ENCODE measurements around the gene PAQR3.
"Not testable (repeated sequence)": the region's sequence is repeated elsewhere in the genome, so short reads cannot be mapped to it uniquely, and the experiment has no call there.

Gene PAQR3

DNA sequence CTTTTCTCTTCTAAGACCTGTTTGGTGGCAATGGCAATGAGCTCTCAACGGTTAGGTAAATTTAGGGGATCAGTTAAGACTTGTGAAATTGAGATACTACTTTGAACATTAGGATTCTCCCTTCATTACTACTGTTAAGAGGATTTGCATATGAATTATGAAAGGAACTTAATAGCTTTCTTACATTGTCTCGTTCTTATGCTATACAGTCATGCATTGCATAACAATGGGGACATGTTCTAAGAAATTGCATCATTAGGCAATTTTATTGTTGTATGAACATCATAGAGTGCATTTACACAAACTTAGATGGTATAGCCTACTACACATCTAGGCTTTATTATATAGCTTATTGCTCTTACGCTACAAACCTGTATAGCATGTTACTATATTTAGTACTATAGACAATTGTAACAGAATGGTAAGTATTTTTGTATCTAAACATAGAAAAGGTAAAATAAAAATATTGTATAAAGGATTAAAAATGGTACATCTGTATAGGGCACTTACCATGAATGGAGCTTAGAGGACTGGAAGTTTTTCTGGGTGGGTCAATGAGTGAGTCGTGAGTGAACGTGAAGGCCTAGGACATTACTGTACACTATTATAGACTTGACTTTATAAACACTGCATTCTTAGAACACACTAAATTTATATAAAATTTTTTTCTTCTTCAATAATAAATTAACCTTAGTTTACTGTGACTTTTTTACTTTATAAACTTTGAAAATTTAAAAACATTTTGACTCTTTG, 62.5 kb downstream of the PAQR3 start:
- Histone ChIP-seq H2BK15ac (ENCODE audit: low read length) (no peak overlapping the region), H3K36me3 (replicated peaks in 1 of 2; ENCODE audit: control insufficient read depth in 2 of 2, insufficient read depth in 2 of 2, low read length in 2 of 2) (peaks cover 12 to 83% of the 10 kb centered on the region in 2 donors), H2BK120ac (ENCODE audit: low read depth, low read length) (no peak overlapping the region), H2BK12ac (ENCODE audit: low read length) (no peak overlapping the region), H3K23ac (ENCODE audit: low read depth, low read length, poor library complexity) (no peak overlapping the region), H3K9me3 (replicated peaks in 1 of 2; ENCODE audit: control insufficient read depth in 2 of 2, insufficient read depth in 1 of 2, low read depth in 1 of 2, low read length in 2 of 2) (no peaks in the 10 kb centered on the region), H2AK5ac (ENCODE audit: low read depth, low read length) (no peak overlapping the region), H3K4me1 (ENCODE audit: control insufficient read depth in 2 of 2, insufficient read depth in 1 of 2, low read depth in 1 of 2, low read length in 2 of 2) (no peaks in the 10 kb centered on the region), H4K91ac (ENCODE audit: low read depth, low read length, poor library complexity) (no peak overlapping the region), H4K8ac (ENCODE audit: low read depth, low read length) (no peak overlapping the region), H3K4ac (ENCODE audit: low read length) (no peak overlapping the region), H3K79me1 (ENCODE audit: low read depth, low read length) (no peaks in the 10 kb centered on the region), H3K18ac (ENCODE audit: low read length) (no peak overlapping the region), H3K27ac (replicated peaks; ENCODE audit: low read length) (no peak overlapping the region), H3K4me2 (ENCODE audit: insufficient read depth, low read length, poor library complexity, severe bottlenecking) (no peak overlapping the region), H2AFZ (ENCODE audit: low read length) (no peak overlapping the region), H3K4me3 (ENCODE audit: low read length in 2 of 2) (no peak overlapping the region), H3K27me3 (ENCODE audit: control insufficient read depth in 3 of 3, insufficient read depth in 3 of 3, low read depth in 1 of 3, low read length in 3 of 3) (no peaks in the 10 kb centered on the region), H2BK5ac (ENCODE audit: low read length) (no peak overlapping the region), H3K9ac (ENCODE audit: low read depth, low read length, poor library complexity) (no peak overlapping the region), H3K14ac (ENCODE audit: low read length) (no peak overlapping the region)
- DNase-seq (ENCODE audit: low spot score): no peak
- WGBS, 2 donors (ENCODE audit: extremely low coverage in 2 of 2, insufficient read length in 2 of 2, insufficient replicate concordance in 1 of 2): no CpG with 5 or more reads among the region's 5 CpGs

DNA sequence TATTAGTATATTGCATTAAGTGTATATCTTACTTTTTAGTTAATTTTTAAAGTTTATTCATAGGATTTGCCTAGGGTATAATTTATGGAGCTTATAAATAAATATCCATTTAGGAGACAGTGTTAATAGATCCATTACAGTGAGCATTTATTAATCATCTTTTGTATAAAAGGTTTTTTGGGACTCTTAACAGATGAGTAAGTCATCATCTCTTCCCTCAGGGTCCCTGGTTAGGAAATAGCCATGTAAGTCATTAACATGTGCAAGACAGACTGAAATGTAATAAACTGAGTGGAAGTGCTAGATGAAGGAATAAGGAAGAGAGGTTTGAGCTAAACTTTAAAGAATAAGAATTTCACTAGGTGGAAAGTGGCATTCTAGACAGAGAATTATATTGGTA, 69.2 kb downstream of the PAQR3 start:
- H3K18ac ChIP-seq (ENCODE audit: low read length): no peak overlapping the region
- no peaks in the 10 kb centered on the region for H3K27me3 ChIP-seq (ENCODE audit: control insufficient read depth in 3 of 3, insufficient read depth in 3 of 3, low read depth in 1 of 3, low read length in 3 of 3)
- H3K4me3 ChIP-seq (ENCODE audit: low read length in 2 of 2): no peak overlapping the region
- no peak overlapping the region for H3K9ac ChIP-seq (ENCODE audit: low read depth, low read length, poor library complexity)
- H2BK15ac ChIP-seq (ENCODE audit: low read length): no peak overlapping the region
- DNase-seq (ENCODE audit: low spot score): no peak
- H3K27ac ChIP-seq (replicated peaks; ENCODE audit: low read length): no peak overlapping the region
- H2BK5ac ChIP-seq (ENCODE audit: low read length): no peak overlapping the region
- H2BK120ac ChIP-seq (ENCODE audit: low read depth, low read length): no peak overlapping the region
- peaks cover 10 to 82% of the 10 kb centered on the region in 2 donors for H3K36me3 ChIP-seq (replicated peaks in 1 of 2; ENCODE audit: control insufficient read depth in 2 of 2, insufficient read depth in 2 of 2, low read length in 2 of 2)
- H3K23ac ChIP-seq (ENCODE audit: low read depth, low read length, poor library complexity): no peak overlapping the region
- H2AK5ac ChIP-seq (ENCODE audit: low read depth, low read length): no peak overlapping the region
- H2BK12ac ChIP-seq (ENCODE audit: low read length): no peak overlapping the region
- no peak overlapping the region for H2AFZ ChIP-seq (ENCODE audit: low read length)
- no peak overlapping the region for H4K91ac ChIP-seq (ENCODE audit: low read depth, low read length, poor library complexity)
- H3K14ac ChIP-seq (ENCODE audit: low read length): no peak overlapping the region
- no peak overlapping the region for H3K4ac ChIP-seq (ENCODE audit: low read length)
- no peaks in the 10 kb centered on the region for H3K4me1 ChIP-seq (ENCODE audit: control insufficient read depth in 2 of 2, insufficient read depth in 1 of 2, low read depth in 1 of 2, low read length in 2 of 2)
- H3K9me3 ChIP-seq (replicated peaks in 1 of 2; ENCODE audit: control insufficient read depth in 2 of 2, insufficient read depth in 1 of 2, low read depth in 1 of 2, low read length in 2 of 2): no peaks in the 10 kb centered on the region
- no peak overlapping the region for H4K8ac ChIP-seq (ENCODE audit: low read depth, low read length)
- H3K79me1 ChIP-seq (ENCODE audit: low read depth, low read length): no peaks in the 10 kb centered on the region
- H3K4me2 ChIP-seq (ENCODE audit: insufficient read depth, low read length, poor library complexity, severe bottlenecking): no peak overlapping the region

DNA sequence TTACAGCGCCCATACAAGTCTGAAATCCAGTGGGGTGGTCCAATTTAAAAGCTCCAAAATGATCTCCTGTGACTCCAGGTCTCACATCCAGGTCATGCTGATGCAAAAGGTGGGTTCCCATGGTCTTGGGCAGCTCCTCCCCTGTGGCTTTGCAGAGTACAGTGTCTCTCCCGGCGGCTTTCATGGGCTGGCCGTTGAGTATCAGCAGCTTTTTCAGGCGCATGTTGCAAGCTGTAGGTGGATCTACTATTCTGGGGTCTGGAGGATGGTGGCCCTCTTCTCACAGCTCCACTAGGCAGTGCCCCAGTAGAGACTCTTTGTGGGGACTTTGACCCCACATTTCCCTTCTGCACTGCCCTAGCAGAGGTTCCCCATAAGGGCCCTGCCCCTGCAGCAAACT, 70.5 kb downstream of the PAQR3 start:
- H2BK120ac ChIP-seq (ENCODE audit: low read depth, low read length); H4K8ac ChIP-seq (ENCODE audit: low read depth, low read length); H2BK12ac ChIP-seq (ENCODE audit: low read length); H3K4me2 ChIP-seq (ENCODE audit: insufficient read depth, low read length, poor library complexity, severe bottlenecking); H3K4me3 ChIP-seq (ENCODE audit: low read length in 2 of 2); H3K4me1 ChIP-seq (ENCODE audit: control insufficient read depth in 2 of 2, insufficient read depth in 1 of 2, low read depth in 1 of 2, low read length in 2 of 2); H3K4ac ChIP-seq (ENCODE audit: low read length); H3K14ac ChIP-seq (ENCODE audit: low read length); H3K9ac ChIP-seq (ENCODE audit: low read depth, low read length, poor library complexity); H2BK15ac ChIP-seq (ENCODE audit: low read length); H2BK5ac ChIP-seq (ENCODE audit: low read length); H3K18ac ChIP-seq (ENCODE audit: low read length); H4K91ac ChIP-seq (ENCODE audit: low read depth, low read length, poor library complexity); DNase-seq (ENCODE audit: low spot score); H3K23ac ChIP-seq (ENCODE audit: low read depth, low read length, poor library complexity); H3K79me1 ChIP-seq (ENCODE audit: low read depth, low read length); H2AFZ ChIP-seq (ENCODE audit: low read length); H3K27me3 ChIP-seq (ENCODE audit: control insufficient read depth in 3 of 3, insufficient read depth in 3 of 3, low read depth in 1 of 3, low read length in 3 of 3); H3K27ac ChIP-seq (replicated peaks; ENCODE audit: low read length); H3K9me3 ChIP-seq (replicated peaks in 1 of 2; ENCODE audit: control insufficient read depth in 2 of 2, insufficient read depth in 1 of 2, low read depth in 1 of 2, low read length in 2 of 2); H2AK5ac ChIP-seq (ENCODE audit: low read depth, low read length): not testable (repeated sequence)
- H3K36me3 ChIP-seq (replicated peaks in 1 of 2; ENCODE audit: control insufficient read depth in 2 of 2, insufficient read depth in 2 of 2, low read length in 2 of 2): peaks cover 10 to 68% of the 10 kb centered on the region in 2 donors
- no CpG with 5 or more reads among the region's 5 CpGs for WGBS, 2 donors (ENCODE audit: extremely low coverage in 2 of 2, insufficient read length in 2 of 2, insufficient replicate concordance in 1 of 2)

DNA sequence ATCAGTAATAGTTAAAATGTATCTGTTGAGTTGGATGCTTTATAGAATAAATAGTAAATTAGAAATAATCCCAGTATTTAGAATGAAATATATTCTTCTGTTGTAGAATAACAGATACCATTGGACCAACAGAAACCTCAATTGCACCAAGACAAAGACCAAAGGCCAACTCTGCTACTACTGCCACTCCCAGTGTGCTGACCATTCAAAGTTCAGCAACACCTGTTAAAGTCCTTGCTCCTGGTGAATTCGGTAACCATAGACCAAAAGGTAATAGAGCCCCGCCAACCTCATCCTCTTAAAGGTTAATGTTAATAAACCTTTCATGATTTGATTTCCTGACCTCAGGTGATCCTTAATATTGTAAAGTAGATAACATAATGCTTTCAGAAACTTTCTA, 73.8 kb downstream of the PAQR3 start:
- Histone ChIP-seq H3K18ac (ENCODE audit: low read length) (no peak overlapping the region), H3K9me3 (replicated peaks in 1 of 2; ENCODE audit: control insufficient read depth in 2 of 2, insufficient read depth in 1 of 2, low read depth in 1 of 2, low read length in 2 of 2) (no peaks in the 10 kb centered on the region), H3K27ac (replicated peaks; ENCODE audit: low read length) (no peak overlapping the region), H3K14ac (ENCODE audit: low read length) (no peak overlapping the region), H3K4me1 (ENCODE audit: control insufficient read depth in 2 of 2, insufficient read depth in 1 of 2, low read depth in 1 of 2, low read length in 2 of 2) (no peaks in the 10 kb centered on the region), H2BK120ac (ENCODE audit: low read depth, low read length) (no peak overlapping the region), H3K4me2 (ENCODE audit: insufficient read depth, low read length, poor library complexity, severe bottlenecking) (no peak overlapping the region), H3K27me3 (ENCODE audit: control insufficient read depth in 3 of 3, insufficient read depth in 3 of 3, low read depth in 1 of 3, low read length in 3 of 3) (no peaks in the 10 kb centered on the region), H2BK12ac (ENCODE audit: low read length) (no peak overlapping the region), H3K36me3 (replicated peaks in 1 of 2; ENCODE audit: control insufficient read depth in 2 of 2, insufficient read depth in 2 of 2, low read length in 2 of 2) (peaks cover 2 to 60% of the 10 kb centered on the region in 2 donors), H4K91ac (ENCODE audit: low read depth, low read length, poor library complexity) (no peak overlapping the region), H3K79me1 (ENCODE audit: low read depth, low read length) (no peaks in the 10 kb centered on the region), H2BK15ac (ENCODE audit: low read length) (no peak overlapping the region), H2BK5ac (ENCODE audit: low read length) (no peak overlapping the region), H2AK5ac (ENCODE audit: low read depth, low read length) (no peak overlapping the region), H3K23ac (ENCODE audit: low read depth, low read length, poor library complexity) (no peak overlapping the region), H3K4me3 (ENCODE audit: low read length in 2 of 2) (no peak overlapping the region), H4K8ac (ENCODE audit: low read depth, low read length) (no peak overlapping the region), H3K9ac (ENCODE audit: low read depth, low read length, poor library complexity) (no peak overlapping the region), H2AFZ (ENCODE audit: low read length) (no peak overlapping the region), H3K4ac (ENCODE audit: low read length) (no peak overlapping the region)
- DNase-seq (ENCODE audit: low spot score): no peak
- WGBS, 2 donors (ENCODE audit: extremely low coverage in 2 of 2, insufficient read length in 2 of 2, insufficient replicate concordance in 1 of 2): no CpG with 5 or more reads among the region's 2 CpGs
